ENCODE results near the gene MC2R. TPM values are rescaled to one million over a fixed set of nuclear protein-coding genes. Genes with fewer than 3 reads are reported as not detected.

MC2R gene
- total RNA-seq, 1 experiment from 2014 or later, result not detected

DNA sequence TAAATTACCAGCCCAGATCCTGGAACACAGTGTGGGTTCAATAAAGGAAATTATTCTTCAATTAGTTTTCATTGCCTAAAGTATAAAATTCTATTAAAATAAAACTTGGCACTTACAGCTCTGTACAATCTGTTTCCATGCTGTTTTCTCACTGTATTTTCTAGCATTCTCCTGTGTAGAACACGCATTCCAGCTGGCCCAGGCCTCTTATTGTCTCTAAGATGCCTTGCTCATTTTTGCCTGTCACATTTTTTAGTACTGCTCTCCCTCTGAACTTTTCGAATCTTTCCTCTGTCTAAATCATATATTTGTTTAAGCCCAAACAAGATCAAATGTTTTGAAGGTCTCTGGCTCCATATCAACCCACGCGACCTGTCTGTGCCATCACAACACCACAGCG lies 20.8 kb downstream of the MC2R start:
- no peaks in the 10 kb centered on the region; the same call in 1 of the 2 replicates for H3K27me3 Mint-ChIP-seq (ENCODE audit: low read depth)
- H3T11ph ChIP-seq (ENCODE audit: low read length), result no peak overlapping the region
- H2AK5ac ChIP-seq (ENCODE audit: insufficient read length, low read length), result no peak overlapping the region
- H4K91ac ChIP-seq (ENCODE audit: insufficient read length, low read depth, low read length), result no peak overlapping the region
- peaks cover 0 to 18% of the 10 kb centered on the region in 2 experiments; a peak in 3 of 4 replicates for H3K4me1 Mint-ChIP-seq
- no peak overlapping the region for H3K4me2 ChIP-seq (ENCODE audit: insufficient read depth, insufficient read length, low read length)
- no peaks in the 10 kb centered on the region for H3K4me1 ChIP-seq (ENCODE audit: insufficient read depth, low read length)
- TF ChIP-seq, protein P1, sequence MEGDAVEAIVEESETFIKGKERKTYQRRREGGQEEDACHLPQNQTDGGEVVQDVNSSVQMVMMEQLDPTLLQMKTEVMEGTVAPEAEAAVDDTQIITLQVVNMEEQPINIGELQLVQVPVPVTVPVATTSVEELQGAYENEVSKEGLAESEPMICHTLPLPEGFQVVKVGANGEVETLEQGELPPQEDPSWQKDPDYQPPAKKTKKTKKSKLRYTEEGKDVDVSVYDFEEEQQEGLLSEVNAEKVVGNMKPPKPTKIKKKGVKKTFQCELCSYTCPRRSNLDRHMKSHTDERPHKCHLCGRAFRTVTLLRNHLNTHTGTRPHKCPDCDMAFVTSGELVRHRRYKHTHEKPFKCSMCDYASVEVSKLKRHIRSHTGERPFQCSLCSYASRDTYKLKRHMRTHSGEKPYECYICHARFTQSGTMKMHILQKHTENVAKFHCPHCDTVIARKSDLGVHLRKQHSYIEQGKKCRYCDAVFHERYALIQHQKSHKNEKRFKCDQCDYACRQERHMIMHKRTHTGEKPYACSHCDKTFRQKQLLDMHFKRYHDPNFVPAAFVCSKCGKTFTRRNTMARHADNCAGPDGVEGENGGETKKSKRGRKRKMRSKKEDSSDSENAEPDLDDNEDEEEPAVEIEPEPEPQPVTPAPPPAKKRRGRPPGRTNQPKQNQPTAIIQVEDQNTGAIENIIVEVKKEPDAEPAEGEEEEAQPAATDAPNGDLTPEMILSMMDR (conservative IDR thresholded peaks at IDR 0.05), result no peak
- H3K9me3 Mint-ChIP-seq, result no peaks in the 10 kb centered on the region
- no peak overlapping the region for H2BK120ac ChIP-seq (ENCODE audit: low read depth, low read length, poor library complexity, severe bottlenecking)
- H2BK12ac ChIP-seq (ENCODE audit: insufficient read length, low read depth, low read length), result no peak overlapping the region
- no peak overlapping the region for H3K27ac ChIP-seq (ENCODE audit: insufficient read length, low read depth, low read length)
- H3K9ac ChIP-seq (ENCODE audit: extremely low read depth, insufficient read length, low read length), result no peak overlapping the region
- WGBS (ENCODE audit: extremely low coverage, insufficient read length, low lambda C conversion rate), result no CpG with 5 or more reads among the region's 5 CpGs
- DNase-seq, result no peak
- H3K4ac ChIP-seq (ENCODE audit: low read depth, low read length), result no peak overlapping the region
- H3K23ac ChIP-seq (ENCODE audit: insufficient read length, low read depth, low read length), result no peak overlapping the region
- no peak overlapping the region for H3K56ac ChIP-seq (ENCODE audit: insufficient read length, low read depth, low read length)
- no peak overlapping the region for H3K4me3 Mint-ChIP-seq
- no peak overlapping the region for H4K5ac ChIP-seq (ENCODE audit: insufficient read length, low read depth, low read length)
- H3K27ac Mint-ChIP-seq, result no peak overlapping the region
- no peak overlapping the region for H2BK20ac ChIP-seq (ENCODE audit: low read depth, low read length, poor library complexity, severe bottlenecking)
- no peak overlapping the region for H2BK5ac ChIP-seq (ENCODE audit: insufficient read length, low read length)
- no peaks in the 10 kb centered on the region for H4K20me1 ChIP-seq (ENCODE audit: control insufficient read depth, insufficient read depth, insufficient read length)
- H3K27me3 ChIP-seq (ENCODE audit: insufficient read depth, low read length), result no peaks in the 10 kb centered on the region
- no peaks in the 10 kb centered on the region for H3K23me2 ChIP-seq (ENCODE audit: insufficient read length, low read depth, low read length, poor library complexity, severe bottlenecking)
- no peak overlapping the region for H3K18ac ChIP-seq (ENCODE audit: insufficient read length, low read depth, low read length)
- no peak overlapping the region for H4K8ac ChIP-seq (replicated peaks; ENCODE audit: insufficient read length, low read depth, low read length)
- no peaks in the 10 kb centered on the region for H3K79me1 ChIP-seq (ENCODE audit: insufficient read depth, low read depth, low read length, poor library complexity, severe bottlenecking)
- H3K79me2 ChIP-seq (ENCODE audit: insufficient read depth, low read length), result no peaks in the 10 kb centered on the region
- no peak overlapping the region for H2AFZ ChIP-seq (ENCODE audit: low read length)
- H2BK15ac ChIP-seq (ENCODE audit: low read depth, low read length), result no peak overlapping the region
- no peaks in the 10 kb centered on the region for H3K9me3 ChIP-seq (ENCODE audit: control insufficient read depth, low read depth, low read length)
- H3K14ac ChIP-seq (ENCODE audit: insufficient read depth, low read length), result no peak overlapping the region
- H3K36me3 Mint-ChIP-seq (ENCODE audit: insufficient read depth in 1 of 3, low read depth in 3 of 3), result no peaks in the 10 kb centered on the region
